K562 (cell line): ENCODE measurements around the gene RNF135. TPM values are rescaled to one million over a fixed set of nuclear protein-coding genes. Genes with fewer than 3 reads are reported as not detected.
A peak's percentile ranks its signal among the peaks of the same experiment; 100 is the strongest.

Experiments used
- ETV5 ChIP-seq: sonication (generic); formaldehyde crosslinking; IDR thresholded peaks from 2 replicates; pipeline ENCODE4 v1.4.0; 2020; ENCODE audit warnings: low read depth, mild to moderate bottlenecking, missing genetic modification reagents
- FOXK2 ChIP-seq, 2 experiments: fragments of 450-650 bp; IDR thresholded peaks in 1 of 2; conservative IDR thresholded peaks in 1 of 2; 2 replicates each; pipeline ENCODE4 v1.6.1; 2016; ENCODE audit warnings: low read depth in 2 of 2, mild to moderate bottlenecking in 1 of 2
- GABPB1 ChIP-seq: sonication (generic); formaldehyde crosslinking; IDR thresholded peaks from 2 replicates; pipeline ENCODE4 v1.8.0; 2022; ENCODE audit warnings: mild to moderate bottlenecking, missing genetic modification reagents
- KLF1 ChIP-seq: fragments of 450-650 bp; IDR thresholded peaks from 2 replicates; pipeline ENCODE4 v1.6.1; 2016; ENCODE audit warnings: missing genetic modification characterization, missing compliant biosample characterization
- MCM2 ChIP-seq: fragments of 450-650 bp; IDR thresholded peaks from 2 replicates; pipeline ENCODE4 v1.6.1; 2017; ENCODE audit warnings: low read depth, mild to moderate bottlenecking
- NFRKB ChIP-seq: fragments of 450-650 bp; IDR thresholded peaks from 2 replicates; pipeline ENCODE4 v1.6.1; 2016; ENCODE audit warnings: low read depth
- ZNF79 ChIP-seq: fragments of 250-450 bp; sonication (Bioruptor Pico); IDR thresholded peaks from 2 replicates; pipeline ENCODE4 v1.4.0; 2020; ENCODE audit warnings: low read depth, mild to moderate bottlenecking, moderate library complexity
- polyA plus RNA-seq, 8 experiments: library from polyadenylated mRNA; depleted of rRNA in 4 of 8; stranded (reverse) in 5 of 8; unstranded in 3 of 8; fragments of >200 nt; fragmentation: Nextera tagmentation in 2 of 8; fragmentation: Illumina TruSeq in 1 of 8; extraction: Ambion mirVana in 2 of 8; extraction: Trizol in 1 of 8; gene quantifications; 2 replicates each; pipeline versions ENCODE4 v1.2.1 to v1.2.3, GENCODE V29; 2011 to 2014; ENCODE audit warnings: inconsistent platforms in 1 of 8, missing spikeins in 1 of 8
- total RNA-seq, 7 experiments: library from RNA; depleted of rRNA in 6 of 7; stranded (reverse); fragments of >200 nt in 6 of 7; fragmentation: Illumina TruSeq in 2 of 7; extraction: Trizol in 2 of 7; gene quantifications; 2 replicates each; pipeline versions ENCODE4 v1.2.1 to v1.2.3, GENCODE V29; 2011 to 2021; ENCODE audit warnings: low replicate concordance in 1 of 7
- TF ChIP-seq, protein P1 (sequence below), 2 experiments: fragments of 450-650 bp; formaldehyde crosslinking in 1 of 2; IDR thresholded peaks; 2 replicates each; pipeline versions ENCODE4 v1.4.0 to v1.6.1; 2014 to 2020; ENCODE audit warnings: mild to moderate bottlenecking in 2 of 2, borderline replicate concordance in 1 of 2, low read depth in 1 of 2
- TF ChIP-seq, protein P2 (sequence below): fragments of 250-450 bp; sonication (Bioruptor Pico); IDR thresholded peaks from 2 replicates; pipeline ENCODE4 v1.4.0; 2020

The RNF135 gene
- total and polyA plus RNA-seq, 9 of the 15 experiments (the other 6 are each of a cell fraction or from before 2014, with no cell fraction given) = 0.08 TPM; not detected in 8

DNA sequence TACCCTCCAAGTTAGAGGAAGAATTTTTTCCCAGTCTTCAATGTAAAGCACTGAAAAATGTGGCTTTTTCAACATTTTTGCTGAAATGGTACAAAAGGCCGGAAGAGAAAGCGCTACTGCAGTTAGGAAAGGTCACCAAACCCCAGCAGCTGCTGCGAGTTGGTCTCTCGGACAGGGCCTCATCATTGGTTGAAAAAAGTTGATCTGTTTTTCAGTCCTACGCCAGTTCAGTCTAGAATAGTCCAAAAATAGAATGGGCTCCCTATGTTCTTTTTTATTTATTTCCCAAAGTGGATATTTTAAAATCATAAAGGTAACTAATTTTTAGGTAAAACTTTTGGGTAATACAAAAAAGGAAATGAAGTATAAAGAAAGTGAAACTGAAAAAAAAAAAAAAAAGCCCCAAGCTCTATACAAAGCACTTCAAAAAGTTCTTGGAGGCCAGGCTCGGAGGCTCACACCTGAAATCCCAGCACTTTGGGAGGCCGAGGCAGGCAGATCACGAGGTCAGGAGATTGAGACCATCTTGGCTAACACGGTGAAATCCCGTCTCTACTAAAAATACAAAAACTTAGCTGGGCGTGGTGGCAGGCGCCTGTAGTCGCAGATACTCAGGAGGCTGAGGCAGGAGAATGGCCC, 31.7 kb upstream of the RNF135 start (continued):
- TF ChIP-seq, protein P1, sequence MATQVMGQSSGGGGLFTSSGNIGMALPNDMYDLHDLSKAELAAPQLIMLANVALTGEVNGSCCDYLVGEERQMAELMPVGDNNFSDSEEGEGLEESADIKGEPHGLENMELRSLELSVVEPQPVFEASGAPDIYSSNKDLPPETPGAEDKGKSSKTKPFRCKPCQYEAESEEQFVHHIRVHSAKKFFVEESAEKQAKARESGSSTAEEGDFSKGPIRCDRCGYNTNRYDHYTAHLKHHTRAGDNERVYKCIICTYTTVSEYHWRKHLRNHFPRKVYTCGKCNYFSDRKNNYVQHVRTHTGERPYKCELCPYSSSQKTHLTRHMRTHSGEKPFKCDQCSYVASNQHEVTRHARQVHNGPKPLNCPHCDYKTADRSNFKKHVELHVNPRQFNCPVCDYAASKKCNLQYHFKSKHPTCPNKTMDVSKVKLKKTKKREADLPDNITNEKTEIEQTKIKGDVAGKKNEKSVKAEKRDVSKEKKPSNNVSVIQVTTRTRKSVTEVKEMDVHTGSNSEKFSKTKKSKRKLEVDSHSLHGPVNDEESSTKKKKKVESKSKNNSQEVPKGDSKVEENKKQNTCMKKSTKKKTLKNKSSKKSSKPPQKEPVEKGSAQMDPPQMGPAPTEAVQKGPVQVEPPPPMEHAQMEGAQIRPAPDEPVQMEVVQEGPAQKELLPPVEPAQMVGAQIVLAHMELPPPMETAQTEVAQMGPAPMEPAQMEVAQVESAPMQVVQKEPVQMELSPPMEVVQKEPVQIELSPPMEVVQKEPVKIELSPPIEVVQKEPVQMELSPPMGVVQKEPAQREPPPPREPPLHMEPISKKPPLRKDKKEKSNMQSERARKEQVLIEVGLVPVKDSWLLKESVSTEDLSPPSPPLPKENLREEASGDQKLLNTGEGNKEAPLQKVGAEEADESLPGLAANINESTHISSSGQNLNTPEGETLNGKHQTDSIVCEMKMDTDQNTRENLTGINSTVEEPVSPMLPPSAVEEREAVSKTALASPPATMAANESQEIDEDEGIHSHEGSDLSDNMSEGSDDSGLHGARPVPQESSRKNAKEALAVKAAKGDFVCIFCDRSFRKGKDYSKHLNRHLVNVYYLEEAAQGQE (IDR thresholded peaks at IDR 0.05; ENCODE audit: borderline replicate concordance) = no peak
- TF ChIP-seq, protein P1 (CRISPR knock-in tag; IDR thresholded peaks at IDR 0.05; ENCODE audit: low read depth) = no peak
- TF ChIP-seq MCM2 (no peak), ZNF79 (CRISPR knock-in tag) (no peak), ETV5 (CRISPR knock-in tag) (no peak), NFRKB (0 out of 2 replicates have a peak, but pooled peaks have one; percentile 28), FOXK2 (conservative IDR thresholded peaks at IDR 0.05 in 1 of 2, IDR thresholded peaks at IDR 0.05 in 1 of 2; ENCODE audit: low read depth in 2 of 2) (no peak), GABPB1 (CRISPR knock-in tag) (no peak), KLF1 (no peak)
- TF ChIP-seq, protein P2, sequence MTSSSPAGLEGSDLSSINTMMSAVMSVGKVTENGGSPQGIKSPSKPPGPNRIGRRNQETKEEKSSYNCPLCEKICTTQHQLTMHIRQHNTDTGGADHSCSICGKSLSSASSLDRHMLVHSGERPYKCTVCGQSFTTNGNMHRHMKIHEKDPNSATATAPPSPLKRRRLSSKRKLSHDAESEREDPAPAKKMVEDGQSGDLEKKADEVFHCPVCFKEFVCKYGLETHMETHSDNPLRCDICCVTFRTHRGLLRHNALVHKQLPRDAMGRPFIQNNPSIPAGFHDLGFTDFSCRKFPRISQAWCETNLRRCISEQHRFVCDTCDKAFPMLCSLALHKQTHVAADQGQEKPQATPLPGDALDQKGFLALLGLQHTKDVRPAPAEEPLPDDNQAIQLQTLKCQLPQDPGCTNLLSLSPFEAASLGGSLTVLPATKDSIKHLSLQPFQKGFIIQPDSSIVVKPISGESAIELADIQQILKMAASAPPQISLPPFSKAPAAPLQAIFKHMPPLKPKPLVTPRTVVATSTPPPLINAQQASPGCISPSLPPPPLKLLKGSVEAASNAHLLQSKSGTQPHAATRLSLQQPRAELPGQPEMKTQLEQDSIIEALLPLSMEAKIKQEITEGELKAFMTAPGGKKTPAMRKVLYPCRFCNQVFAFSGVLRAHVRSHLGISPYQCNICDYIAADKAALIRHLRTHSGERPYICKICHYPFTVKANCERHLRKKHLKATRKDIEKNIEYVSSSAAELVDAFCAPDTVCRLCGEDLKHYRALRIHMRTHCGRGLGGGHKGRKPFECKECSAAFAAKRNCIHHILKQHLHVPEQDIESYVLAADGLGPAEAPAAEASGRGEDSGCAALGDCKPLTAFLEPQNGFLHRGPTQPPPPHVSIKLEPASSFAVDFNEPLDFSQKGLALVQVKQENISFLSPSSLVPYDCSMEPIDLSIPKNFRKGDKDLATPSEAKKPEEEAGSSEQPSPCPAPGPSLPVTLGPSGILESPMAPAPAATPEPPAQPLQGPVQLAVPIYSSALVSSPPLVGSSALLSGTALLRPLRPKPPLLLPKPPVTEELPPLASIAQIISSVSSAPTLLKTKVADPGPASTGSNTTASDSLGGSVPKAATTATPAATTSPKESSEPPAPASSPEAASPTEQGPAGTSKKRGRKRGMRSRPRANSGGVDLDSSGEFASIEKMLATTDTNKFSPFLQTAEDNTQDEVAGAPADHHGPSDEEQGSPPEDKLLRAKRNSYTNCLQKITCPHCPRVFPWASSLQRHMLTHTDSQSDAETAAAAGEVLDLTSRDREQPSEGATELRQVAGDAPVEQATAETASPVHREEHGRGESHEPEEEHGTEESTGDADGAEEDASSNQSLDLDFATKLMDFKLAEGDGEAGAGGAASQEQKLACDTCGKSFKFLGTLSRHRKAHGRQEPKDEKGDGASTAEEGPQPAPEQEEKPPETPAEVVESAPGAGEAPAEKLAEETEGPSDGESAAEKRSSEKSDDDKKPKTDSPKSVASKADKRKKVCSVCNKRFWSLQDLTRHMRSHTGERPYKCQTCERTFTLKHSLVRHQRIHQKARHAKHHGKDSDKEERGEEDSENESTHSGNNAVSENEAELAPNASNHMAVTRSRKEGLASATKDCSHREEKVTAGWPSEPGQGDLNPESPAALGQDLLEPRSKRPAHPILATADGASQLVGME (CRISPR knock-in tag) = no peak
